ENCODE data around the gene NAE1. TPM values are rescaled to one million over a fixed set of nuclear protein-coding genes. Genes with fewer than 3 reads are reported as not detected.

Gene NAE1
- total RNA-seq, 1 donor from 2014 or later: 63.9 TPM

DNA sequence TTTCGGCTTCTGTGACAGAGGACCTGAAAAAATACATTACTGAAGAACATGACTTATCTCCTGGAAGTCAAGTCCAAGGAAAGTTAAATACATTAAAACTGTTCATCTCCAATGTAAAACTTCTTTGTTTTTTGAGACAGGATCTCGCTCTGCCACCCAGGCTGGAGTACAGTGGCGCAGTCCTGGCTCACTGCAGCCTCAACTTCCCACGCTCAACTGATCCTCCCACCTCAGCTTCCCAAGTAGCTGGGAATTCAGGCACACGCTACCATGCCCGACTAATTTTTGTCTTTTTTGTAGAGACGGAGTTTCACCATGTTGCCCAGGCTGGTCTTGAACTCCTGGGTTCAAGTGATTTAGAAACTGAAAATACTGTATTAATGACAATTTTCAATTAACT lies 19.7 kb downstream of the NAE1 start:
- no peaks in the 10 kb centered on the region for H3K9me3 Mint-ChIP-seq (ENCODE audit: unreplicated experiment)
- peaks cover 13% of the 10 kb centered on the region for H3K36me3 Mint-ChIP-seq (ENCODE audit: low read depth, unreplicated experiment)
- no peak for DNase-seq (ENCODE audit: low spot score)
- H3K27me3 Mint-ChIP-seq (ENCODE audit: unreplicated experiment): no peaks in the 10 kb centered on the region
- no peak for TF ChIP-seq CTCF (IDR thresholded peaks at IDR 0.05; ENCODE audit: unreplicated experiment)
- no peak overlapping the region for H3K4me3 Mint-ChIP-seq (ENCODE audit: unreplicated experiment)
- H3K27ac Mint-ChIP-seq (ENCODE audit: unreplicated experiment): no peak overlapping the region
- H3K4me1 Mint-ChIP-seq (ENCODE audit: unreplicated experiment): no peaks in the 10 kb centered on the region

DNA sequence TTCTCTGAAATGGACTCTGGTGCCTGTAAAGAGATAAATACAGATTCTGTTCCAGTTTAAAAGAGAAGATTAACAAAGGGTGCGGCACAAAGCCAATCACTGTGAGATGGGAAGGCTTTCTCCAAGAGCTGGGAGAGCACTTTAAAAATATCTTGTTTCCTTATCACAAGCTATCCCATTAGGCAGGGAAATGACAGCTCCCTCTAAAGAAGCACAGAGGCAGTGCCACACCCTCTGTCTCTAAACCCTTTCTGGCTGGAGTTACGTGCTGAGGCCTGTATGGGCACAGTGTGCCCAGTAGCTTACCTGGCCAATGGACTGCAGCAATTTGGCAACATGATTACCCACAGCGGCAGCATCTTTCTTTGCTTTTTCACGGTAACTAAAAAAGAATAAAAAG lies 20.4 kb downstream of the NAE1 start:
- no peak for DNase-seq (ENCODE audit: low spot score)
- H3K4me3 Mint-ChIP-seq (ENCODE audit: unreplicated experiment): no peak overlapping the region
- no peak overlapping the region for H3K27ac Mint-ChIP-seq (ENCODE audit: unreplicated experiment)
- peaks cover 13% of the 10 kb centered on the region for H3K36me3 Mint-ChIP-seq (ENCODE audit: low read depth, unreplicated experiment)
- H3K9me3 Mint-ChIP-seq (ENCODE audit: unreplicated experiment): no peaks in the 10 kb centered on the region
- no peaks in the 10 kb centered on the region for H3K4me1 Mint-ChIP-seq (ENCODE audit: unreplicated experiment)
- TF ChIP-seq CTCF (IDR thresholded peaks at IDR 0.05; ENCODE audit: unreplicated experiment): no peak
- no peaks in the 10 kb centered on the region for H3K27me3 Mint-ChIP-seq (ENCODE audit: unreplicated experiment)

DNA sequence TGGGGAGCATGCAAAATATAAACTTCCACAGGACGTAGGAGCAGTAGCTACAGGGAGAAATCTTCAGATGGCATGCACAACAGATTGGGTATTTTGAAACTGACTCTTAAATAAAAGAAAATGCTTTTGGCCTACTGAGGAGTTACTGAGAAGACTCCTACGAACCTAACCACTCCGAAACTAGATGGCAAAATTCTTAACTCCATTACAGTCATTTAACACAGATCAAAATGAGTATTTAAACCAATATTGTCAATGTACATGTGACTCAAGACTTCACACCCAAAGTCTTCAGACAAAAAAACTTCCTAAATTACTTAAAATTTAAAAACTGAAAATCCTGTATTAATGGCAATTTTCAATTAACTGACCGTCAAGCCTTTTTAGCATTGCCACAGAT lies 21.0 kb downstream of the NAE1 start:
- H3K9me3 Mint-ChIP-seq (ENCODE audit: unreplicated experiment): no peaks in the 10 kb centered on the region

GRCh38 chr16:66802159-66802558 lies 28.6 kb downstream of the NAE1 start:
- Mint-ChIP-seq H3K27ac (ENCODE audit: unreplicated experiment) (no peak overlapping the region), H3K9me3 (ENCODE audit: unreplicated experiment) (no peaks in the 10 kb centered on the region), H3K4me1 (ENCODE audit: unreplicated experiment) (no peaks in the 10 kb centered on the region), H3K27me3 (ENCODE audit: unreplicated experiment) (no peaks in the 10 kb centered on the region), H3K4me3 (ENCODE audit: unreplicated experiment) (no peak overlapping the region), H3K36me3 (ENCODE audit: low read depth, unreplicated experiment) (peaks cover 13% of the 10 kb centered on the region)
- DNase-seq (ENCODE audit: low spot score): no peak
- TF ChIP-seq CTCF (IDR thresholded peaks at IDR 0.05; ENCODE audit: unreplicated experiment): no peak

More for the DNA sequence above, 21.0 kb downstream of the NAE1 start:
- no peak overlapping the region for H3K27ac Mint-ChIP-seq (ENCODE audit: unreplicated experiment)
- peaks cover 12% of the 10 kb centered on the region for H3K36me3 Mint-ChIP-seq (ENCODE audit: low read depth, unreplicated experiment)
- TF ChIP-seq CTCF (IDR thresholded peaks at IDR 0.05; ENCODE audit: unreplicated experiment): no peak
- no peak overlapping the region for H3K4me3 Mint-ChIP-seq (ENCODE audit: unreplicated experiment)
- H3K27me3 Mint-ChIP-seq (ENCODE audit: unreplicated experiment): no peaks in the 10 kb centered on the region
- no peak for DNase-seq (ENCODE audit: low spot score)
- no peaks in the 10 kb centered on the region for H3K4me1 Mint-ChIP-seq (ENCODE audit: unreplicated experiment)

GRCh38 chr16:66801320-66802105 lies 29.3 kb downstream of the NAE1 start, which contains the start of gene TERB1:
TSS of gene TERB1 (minus strand) at chr16:66801584. CDS start at chr16:66796798, 4,786 bp downstream.
- Mint-ChIP-seq H3K4me1 (ENCODE audit: unreplicated experiment) (no peaks in the 10 kb centered on the region), H3K27ac (ENCODE audit: unreplicated experiment) (no peak within 1 kb of the TSS), H3K9me3 (ENCODE audit: unreplicated experiment) (no peaks in the 10 kb centered on the region), H3K27me3 (ENCODE audit: unreplicated experiment) (no peaks in the 10 kb centered on the region), H3K4me3 (ENCODE audit: unreplicated experiment) (no peak within 1 kb of the TSS), H3K36me3 (ENCODE audit: low read depth, unreplicated experiment) (peaks cover 11% of the 10 kb centered on the region)
- no peak for TF ChIP-seq CTCF (IDR thresholded peaks at IDR 0.05; ENCODE audit: unreplicated experiment)
- DNase-seq (ENCODE audit: low spot score): no peak

All from endothelial cell (in vitro differentiated cells).